Measurements from ENCODE around the gene GTPBP3.

GTPBP3 gene

DNA sequence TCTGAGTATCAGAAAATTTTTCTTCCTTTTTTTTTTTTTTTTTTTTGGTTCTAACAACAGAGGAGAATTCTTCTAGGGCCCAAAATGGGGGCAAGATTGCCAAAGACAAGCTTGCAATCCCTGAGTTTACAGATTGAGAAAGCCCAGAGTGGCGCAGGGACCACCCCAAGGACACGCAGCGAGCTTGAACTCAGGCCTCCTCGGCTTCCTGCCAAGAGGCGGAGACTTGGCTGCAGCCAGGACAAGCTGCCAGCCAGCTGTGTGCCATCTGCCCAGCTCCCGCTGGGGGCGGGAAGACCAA is 32.2 kb upstream of the GTPBP3 start:
- H3K4me3 ChIP-seq (ENCODE audit: low read length), result no peak overlapping the region
- DNase-seq (ENCODE audit: low read depth), result no peak
- TF ChIP-seq, protein P1, sequence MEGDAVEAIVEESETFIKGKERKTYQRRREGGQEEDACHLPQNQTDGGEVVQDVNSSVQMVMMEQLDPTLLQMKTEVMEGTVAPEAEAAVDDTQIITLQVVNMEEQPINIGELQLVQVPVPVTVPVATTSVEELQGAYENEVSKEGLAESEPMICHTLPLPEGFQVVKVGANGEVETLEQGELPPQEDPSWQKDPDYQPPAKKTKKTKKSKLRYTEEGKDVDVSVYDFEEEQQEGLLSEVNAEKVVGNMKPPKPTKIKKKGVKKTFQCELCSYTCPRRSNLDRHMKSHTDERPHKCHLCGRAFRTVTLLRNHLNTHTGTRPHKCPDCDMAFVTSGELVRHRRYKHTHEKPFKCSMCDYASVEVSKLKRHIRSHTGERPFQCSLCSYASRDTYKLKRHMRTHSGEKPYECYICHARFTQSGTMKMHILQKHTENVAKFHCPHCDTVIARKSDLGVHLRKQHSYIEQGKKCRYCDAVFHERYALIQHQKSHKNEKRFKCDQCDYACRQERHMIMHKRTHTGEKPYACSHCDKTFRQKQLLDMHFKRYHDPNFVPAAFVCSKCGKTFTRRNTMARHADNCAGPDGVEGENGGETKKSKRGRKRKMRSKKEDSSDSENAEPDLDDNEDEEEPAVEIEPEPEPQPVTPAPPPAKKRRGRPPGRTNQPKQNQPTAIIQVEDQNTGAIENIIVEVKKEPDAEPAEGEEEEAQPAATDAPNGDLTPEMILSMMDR (IDR thresholded peaks at IDR 0.05; ENCODE audit: insufficient read depth, low read depth, low read length, missing control alignments), result no peak

DNA sequence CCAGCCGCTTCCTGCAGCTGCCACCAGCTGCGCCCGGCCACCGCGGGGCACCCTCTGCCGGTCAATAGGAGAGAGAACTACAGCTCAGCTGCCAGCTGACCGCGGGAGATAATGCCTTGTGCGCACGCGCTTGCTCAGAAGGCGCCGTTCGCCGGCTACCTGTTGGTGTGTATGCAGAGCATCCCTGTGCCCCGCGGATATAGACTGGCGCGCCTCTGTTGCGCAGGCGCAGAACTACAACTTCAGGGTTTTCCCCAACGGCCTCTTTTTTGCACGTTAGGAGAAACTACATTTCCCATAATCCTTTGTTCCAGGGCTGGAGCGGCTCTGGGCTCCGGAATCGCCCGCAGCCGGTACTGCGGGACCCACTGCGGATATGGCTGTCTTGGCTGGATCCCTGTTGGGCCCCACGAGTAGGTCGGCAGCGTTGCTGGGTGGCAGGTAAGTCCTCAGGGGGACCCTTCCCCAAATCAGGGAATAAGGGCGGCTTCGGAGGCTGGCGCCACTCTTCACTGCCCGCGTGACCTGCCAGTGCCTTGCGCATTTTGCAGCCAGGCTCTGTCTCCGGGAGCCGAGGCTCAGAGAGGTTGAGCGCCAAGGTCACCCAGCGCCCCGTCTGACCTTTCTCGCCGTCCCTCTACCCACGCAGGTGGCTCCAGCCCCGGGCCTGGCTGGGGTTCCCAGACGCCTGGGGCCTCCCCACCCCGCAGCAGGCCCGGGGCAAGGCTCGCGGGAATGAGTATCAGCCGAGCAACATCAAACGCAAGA is 31.7 kb upstream of the GTPBP3 start, which contains the start of gene MRPL34:
TSS of gene MRPL34 (plus strand) at position 356 of the 768 bp plus-strand sequence. CDS start at position 377, 21 bp downstream.
- H3K4me3 ChIP-seq (ENCODE audit: low read length), result peak within 1 kb of the TSS; percentile 86
- DNase-seq (ENCODE audit: low read depth), result peak; percentile 100
- TF ChIP-seq, protein P1 (IDR thresholded peaks at IDR 0.05; ENCODE audit: insufficient read depth, low read depth, low read length, missing control alignments), result peak; percentile 86

DNA sequence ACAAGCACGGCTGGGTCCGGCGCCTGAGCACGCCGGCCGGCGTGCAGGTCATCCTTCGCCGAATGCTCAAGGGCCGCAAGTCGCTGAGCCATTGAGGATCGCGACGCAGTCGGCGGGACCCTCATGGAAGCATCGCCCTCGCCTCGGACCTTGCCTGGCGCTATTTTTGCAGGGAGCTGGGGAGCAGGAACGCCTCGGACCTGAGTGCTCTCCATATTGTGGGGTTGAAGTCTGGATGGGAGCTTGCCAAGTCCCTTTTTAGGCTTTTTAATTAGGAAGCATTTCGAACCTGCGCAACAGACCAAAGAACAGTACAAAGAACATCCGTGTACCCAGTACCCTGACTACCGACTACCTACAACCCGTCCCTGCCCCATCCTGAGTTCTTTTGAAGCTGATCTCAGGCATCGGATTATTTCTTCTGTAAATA is 31.1 kb upstream of the GTPBP3 start:
- TF ChIP-seq, protein P1 (IDR thresholded peaks at IDR 0.05; ENCODE audit: insufficient read depth, low read depth, low read length, missing control alignments), result no peak
- DNase-seq (ENCODE audit: low read depth), result no peak
- peak overlapping the region; percentile 86 for H3K4me3 ChIP-seq (ENCODE audit: low read length)

DNA sequence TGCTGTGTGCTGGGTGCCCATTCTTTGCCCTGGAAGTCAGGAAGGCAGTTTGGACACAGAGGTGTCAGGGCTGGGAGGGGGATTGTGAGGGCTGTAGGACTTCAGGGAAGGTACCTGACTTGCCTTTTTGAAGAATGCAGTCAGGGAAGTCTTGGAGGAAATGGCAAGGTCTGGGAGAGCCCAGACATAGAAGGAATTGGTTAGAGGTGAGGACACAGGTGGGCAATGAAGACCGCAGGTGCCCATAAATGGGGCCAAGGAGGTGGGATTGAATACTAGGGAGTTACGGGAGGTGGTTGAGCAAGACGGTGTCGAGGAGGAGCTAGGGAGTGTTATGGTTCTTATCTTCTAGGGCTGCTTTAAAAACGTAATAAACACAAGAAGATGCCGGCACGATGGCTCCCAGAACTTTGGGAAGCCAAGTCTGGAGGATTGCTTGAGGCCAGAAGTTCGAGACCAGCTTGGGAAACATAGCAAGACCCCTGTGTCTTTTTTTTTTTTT is 29.4 kb upstream of the GTPBP3 start:
- TF ChIP-seq, protein P1 (IDR thresholded peaks at IDR 0.05; ENCODE audit: insufficient read depth, low read depth, low read length, missing control alignments), result no peak
- no peak overlapping the region for H3K4me3 ChIP-seq (ENCODE audit: low read length)
- DNase-seq (ENCODE audit: low read depth), result no peak

DNA sequence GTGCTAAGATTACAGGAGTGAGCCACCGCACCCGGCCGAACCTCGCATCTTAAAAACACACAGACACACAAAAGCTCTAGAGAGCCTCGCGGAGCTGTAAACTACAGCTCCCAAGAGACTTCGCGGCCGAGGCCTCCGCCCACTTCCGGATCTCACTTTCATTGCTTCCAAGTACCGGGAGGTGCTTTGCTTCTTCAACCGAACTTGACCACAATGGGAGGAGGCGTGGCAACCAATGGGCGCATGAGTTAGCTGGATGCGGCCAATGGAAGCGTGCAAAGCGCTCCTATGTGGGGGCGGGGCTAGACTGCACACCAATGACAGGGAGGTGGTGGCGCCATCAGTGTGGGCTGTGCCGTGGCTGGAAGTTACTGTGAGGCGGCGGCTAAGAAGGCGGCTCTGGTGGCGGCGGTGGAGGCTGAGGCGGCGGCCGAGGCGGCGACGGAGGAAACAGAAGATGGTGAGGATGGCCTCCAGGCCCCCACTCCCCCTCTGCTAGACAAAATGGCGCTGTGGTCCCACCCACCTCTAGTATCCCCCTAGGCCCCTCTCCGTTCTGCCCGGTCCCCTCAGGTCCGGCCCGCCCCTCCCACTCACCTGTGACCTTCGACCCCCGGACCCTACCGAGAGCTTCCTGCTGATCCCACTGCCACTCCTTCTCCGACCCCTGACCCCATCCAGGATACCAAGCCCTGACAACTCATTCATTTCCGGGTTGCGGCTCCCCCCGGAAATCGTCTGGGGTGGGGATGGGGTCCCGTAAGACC is 28.0 kb upstream of the GTPBP3 start, which contains the start of gene DDA1:
TSS of gene DDA1 (plus strand) at position 366 of the 767 bp plus-strand sequence. CDS start at position 458, 92 bp downstream.
- TF ChIP-seq, protein P1 (IDR thresholded peaks at IDR 0.05; ENCODE audit: insufficient read depth, low read depth, low read length, missing control alignments), result no peak
- H3K4me3 ChIP-seq (ENCODE audit: low read length), result peak within 1 kb of the TSS; percentile 82
- DNase-seq (ENCODE audit: low read depth), result peak; percentile 100

DNA sequence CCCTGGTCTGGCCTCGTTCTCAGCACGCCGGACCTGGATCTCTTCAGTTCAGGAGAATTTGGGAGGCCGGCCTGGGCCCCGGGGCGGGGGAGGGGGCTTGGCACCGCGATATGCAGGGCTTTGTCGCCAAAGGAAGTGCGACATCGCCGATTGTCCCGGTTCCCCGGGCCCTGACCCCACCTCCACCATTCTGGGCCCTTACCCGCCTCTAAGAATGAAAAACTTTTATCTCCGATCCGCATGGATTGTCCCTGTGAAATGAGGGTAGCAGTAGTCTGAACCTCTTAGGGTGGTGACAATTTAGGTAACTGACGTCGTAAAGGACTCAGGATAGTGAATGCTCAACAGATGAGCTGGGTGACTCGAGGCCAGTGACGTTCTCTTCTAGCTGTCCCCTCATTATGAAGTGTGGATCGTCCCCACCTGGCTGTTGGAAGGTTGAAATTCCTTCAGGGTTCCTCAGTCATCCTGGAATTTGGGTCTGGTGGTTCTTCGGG is 27.3 kb upstream of the GTPBP3 start:
- no peak for DNase-seq (ENCODE audit: low read depth)
- H3K4me3 ChIP-seq (ENCODE audit: low read length), result peak overlapping the region; percentile 82
- TF ChIP-seq, protein P1 (IDR thresholded peaks at IDR 0.05; ENCODE audit: insufficient read depth, low read depth, low read length, missing control alignments), result no peak

Data from epithelial cell of esophagus (primary cell).